Esophagus muscularis mucosa (tissue), 4 donors: ENCODE data around the gene NPEPL1.

Source experiments
- CTCF ChIP-seq, 3 experiments: fragments of 200-600 bp in 2 of 3; fragments of 450-650 bp in 1 of 3; sonication (generic) in 2 of 3; IDR thresholded peaks; one replicate each; pipeline ENCODE4 v1.5.1; 2017 to 2019; ENCODE audit warnings: antibody characterized with exemption in 3 of 3, mild to moderate bottlenecking in 2 of 3, moderate library complexity in 1 of 3
- EP300 ChIP-seq: sonication (generic); formaldehyde crosslinking; IDR thresholded peaks from one replicate; pipeline ENCODE4 v1.6.1; 2017; ENCODE audit warnings: antibody characterized with exemption
- POLR2A ChIP-seq: fragments of 450-650 bp; IDR thresholded peaks from one replicate; pipeline ENCODE4 v1.6.1; 2017; ENCODE audit warnings: antibody characterized with exemption, moderate library complexity, mild to moderate bottlenecking, low read depth

GRCh38 chr20:58763076-58763475 lies 70.5 kb downstream of the NPEPL1 start:
- TF ChIP-seq CTCF (IDR thresholded peaks at IDR 0.05), result no peak
- no peak for TF ChIP-seq EP300
- no peak for TF ChIP-seq POLR2A
